KMS-11 (cell line): ENCODE measurements around the gene FGF14.

ENCODE experiments used
- H2AFZ ChIP-seq: fragments of 200-600 bp; sonication (generic); 2 replicates; pipeline ENCODE4 v1.6.1; 2016; ENCODE audit warnings: antibody characterized with exemption, mixed run types, low read depth
- H3K27ac ChIP-seq: fragments of 200-600 bp; sonication (generic); 2 replicates; pipeline ENCODE4 v1.6.1; 2016; ENCODE audit warnings: mild to moderate bottlenecking, mixed run types
- H3K27me3 ChIP-seq: fragments of 200-600 bp; sonication (generic); 2 replicates; pipeline ENCODE4 v1.6.1; 2017; ENCODE audit warnings: mild to moderate bottlenecking, low read depth, mixed run types, moderate library complexity; ENCODE audit not compliant: insufficient read depth
- H3K36me3 ChIP-seq: fragments of 200-600 bp; sonication (generic); 2 replicates; pipeline ENCODE4 v1.6.1; 2017; ENCODE audit warnings: mild to moderate bottlenecking, mixed run types; ENCODE audit not compliant: insufficient read depth
- H3K4me1 ChIP-seq: fragments of 200-600 bp; sonication (generic); 2 replicates; pipeline ENCODE4 v1.6.1; 2016; ENCODE audit warnings: mild to moderate bottlenecking, low read depth, mixed run types; ENCODE audit not compliant: poor library complexity, severe bottlenecking
- H3K4me2 ChIP-seq: fragments of 200-600 bp; sonication (generic); 2 replicates; pipeline ENCODE4 v1.7.0; 2016; ENCODE audit warnings: mild to moderate bottlenecking, mixed run types
- H3K4me3 ChIP-seq: fragments of 200-600 bp; sonication (generic); IDR thresholded peaks from 2 replicates; pipeline ENCODE4 v1.6.1; 2017; ENCODE audit warnings: low read depth, low read length, mixed read lengths; ENCODE audit not compliant: insufficient read depth
- H3K79me2 ChIP-seq: fragments of 200-600 bp; sonication (generic); 2 replicates; pipeline ENCODE4 v1.6.1; 2016; ENCODE audit warnings: low read depth, mixed run types; ENCODE audit not compliant: insufficient read depth
- H3K9ac ChIP-seq: fragments of 200-600 bp; sonication (generic); 2 replicates; pipeline ENCODE4 v1.6.1; 2016; ENCODE audit warnings: mild to moderate bottlenecking, mixed run types
- H4K20me1 ChIP-seq: fragments of 200-600 bp; sonication (generic); 2 replicates; pipeline ENCODE4 v1.6.1; 2016; ENCODE audit warnings: mild to moderate bottlenecking, mixed run types; ENCODE audit not compliant: insufficient read depth
- CTCF ChIP-seq: fragments of 200-600 bp; sonication (generic); conservative IDR thresholded peaks from 2 replicates; pipeline ENCODE4 v1.6.1; 2017; ENCODE audit warnings: low read depth, mild to moderate bottlenecking, antibody characterized with exemption, low read length, moderate library complexity, mixed read lengths

Gene FGF14

GRCh38 chr13:101706651-101707050 is 695.2 kb downstream of the FGF14 start:
- Histone ChIP-seq H3K4me1 (no peaks in the 10 kb centered on the region), H3K27ac (no peak overlapping the region), H2AFZ (no peak overlapping the region), H3K36me3 (no peaks in the 10 kb centered on the region), H3K9ac (no peak overlapping the region), H3K4me3 (no peak overlapping the region), H3K27me3 (no peaks in the 10 kb centered on the region), H4K20me1 (no peaks in the 10 kb centered on the region), H3K79me2 (no peaks in the 10 kb centered on the region), H3K4me2 (no peak overlapping the region)
- TF ChIP-seq CTCF = no peak

- Histone ChIP-seq H2AFZ (no peak overlapping the region), H3K27ac (no peak overlapping the region), H4K20me1 (no peaks in the 10 kb centered on the region)
Measured at GRCh38 chr13:101703838-101704237, 698.0 kb downstream of the FGF14 start.

GRCh38 chr13:101703081-101703480 is 698.8 kb downstream of the FGF14 start:
- H3K27ac ChIP-seq = no peak overlapping the region
- no peaks in the 10 kb centered on the region for H3K4me1 ChIP-seq
- H3K36me3 ChIP-seq = no peaks in the 10 kb centered on the region
- H3K79me2 ChIP-seq = no peaks in the 10 kb centered on the region
- no peaks in the 10 kb centered on the region for H3K27me3 ChIP-seq
- no peak overlapping the region for H3K9ac ChIP-seq
- no peak overlapping the region for H2AFZ ChIP-seq
- no peak overlapping the region for H3K4me2 ChIP-seq
- no peak overlapping the region for H3K4me3 ChIP-seq
- no peaks in the 10 kb centered on the region for H4K20me1 ChIP-seq
- TF ChIP-seq CTCF = no peak

More at GRCh38 chr13:101703838-101704237, 698.0 kb downstream of the FGF14 start:
- H3K9ac ChIP-seq = no peak overlapping the region
- no peak for TF ChIP-seq CTCF
- H3K4me1 ChIP-seq = no peaks in the 10 kb centered on the region
- H3K36me3 ChIP-seq = no peaks in the 10 kb centered on the region
- no peaks in the 10 kb centered on the region for H3K79me2 ChIP-seq
- H3K4me3 ChIP-seq = no peak overlapping the region
- H3K27me3 ChIP-seq = no peaks in the 10 kb centered on the region
- H3K4me2 ChIP-seq = no peak overlapping the region

- no peak overlapping the region for H3K9ac ChIP-seq
- no peak overlapping the region for H3K4me3 ChIP-seq
- H4K20me1 ChIP-seq = no peaks in the 10 kb centered on the region
- no peaks in the 10 kb centered on the region for H3K27me3 ChIP-seq
- H3K27ac ChIP-seq = no peak overlapping the region
- no peak overlapping the region for H2AFZ ChIP-seq
- H3K36me3 ChIP-seq = no peaks in the 10 kb centered on the region
- no peaks in the 10 kb centered on the region for H3K4me1 ChIP-seq
- H3K4me2 ChIP-seq = no peak overlapping the region
- H3K79me2 ChIP-seq = no peaks in the 10 kb centered on the region
- TF ChIP-seq CTCF = no peak
Measured at GRCh38 chr13:101700598-101700997, 701.2 kb downstream of the FGF14 start.
